Effector memory CD8-positive, alpha-beta T cell (primary cell): ENCODE data around the gene CHRND.

Experiments used
- ATAC-seq: fragments of 150-1000 bp; cut with Tn5 transposase; replicated peaks from 2 replicates; pipeline ENCODE4 v1.10.0; 2021; ENCODE audit warnings: mild to moderate bottlenecking, moderate library complexity
- DNase-seq, 3 experiments: peaks; one replicate each; pipeline ENCODE4 v3.0.0; 2021
- H3K27ac Mint-ChIP-seq, 2 donors: one replicate each; pipeline ENCODE4 v1.8.0; 2022; ENCODE audit warnings: mild to moderate bottlenecking in 2 of 2, mixed read lengths in 2 of 2, moderate library complexity in 2 of 2
- H3K27me3 Mint-ChIP-seq, 2 donors: one replicate each; pipeline ENCODE4 v1.8.0; 2022; ENCODE audit warnings: mixed read lengths in 2 of 2
- H3K36me3 Mint-ChIP-seq: one replicate; pipeline ENCODE4 v1.8.0; 2022; ENCODE audit warnings: mild to moderate bottlenecking, moderate library complexity, mixed read lengths; ENCODE audit not compliant: insufficient read depth
- H3K4me1 Mint-ChIP-seq, 2 donors: one replicate each; pipeline ENCODE4 v1.8.0; 2022; ENCODE audit warnings: low read depth in 2 of 2, mixed read lengths in 2 of 2
- H3K4me3 Mint-ChIP-seq, 2 donors: one replicate each; pipeline ENCODE4 v1.8.0; 2022; ENCODE audit warnings: mild to moderate bottlenecking in 2 of 2, mixed read lengths in 2 of 2, moderate library complexity in 2 of 2
- H3K9me3 Mint-ChIP-seq, 2 donors: one replicate each; pipeline ENCODE4 v1.8.0; 2022; ENCODE audit warnings: mixed read lengths in 2 of 2

The CHRND gene

GRCh38 chr2:232541195-232541960 lies 15.4 kb downstream of the CHRND start:
- peaks cover 7% of the 10 kb centered on the region for H3K36me3 Mint-ChIP-seq
- peaks cover 15 to 22% of the 10 kb centered on the region in 2 donors for H3K27me3 Mint-ChIP-seq
- no peak for DNase-seq
- H3K27ac Mint-ChIP-seq, result peak overlapping the region in 1 of 2 donors; percentile 60
- no peak overlapping the region for H3K4me3 Mint-ChIP-seq
- H3K4me1 Mint-ChIP-seq, result peaks cover 11 to 29% of the 10 kb centered on the region in 2 donors
- no peaks in the 10 kb centered on the region for H3K9me3 Mint-ChIP-seq
- ATAC-seq, result no peak

DNA sequence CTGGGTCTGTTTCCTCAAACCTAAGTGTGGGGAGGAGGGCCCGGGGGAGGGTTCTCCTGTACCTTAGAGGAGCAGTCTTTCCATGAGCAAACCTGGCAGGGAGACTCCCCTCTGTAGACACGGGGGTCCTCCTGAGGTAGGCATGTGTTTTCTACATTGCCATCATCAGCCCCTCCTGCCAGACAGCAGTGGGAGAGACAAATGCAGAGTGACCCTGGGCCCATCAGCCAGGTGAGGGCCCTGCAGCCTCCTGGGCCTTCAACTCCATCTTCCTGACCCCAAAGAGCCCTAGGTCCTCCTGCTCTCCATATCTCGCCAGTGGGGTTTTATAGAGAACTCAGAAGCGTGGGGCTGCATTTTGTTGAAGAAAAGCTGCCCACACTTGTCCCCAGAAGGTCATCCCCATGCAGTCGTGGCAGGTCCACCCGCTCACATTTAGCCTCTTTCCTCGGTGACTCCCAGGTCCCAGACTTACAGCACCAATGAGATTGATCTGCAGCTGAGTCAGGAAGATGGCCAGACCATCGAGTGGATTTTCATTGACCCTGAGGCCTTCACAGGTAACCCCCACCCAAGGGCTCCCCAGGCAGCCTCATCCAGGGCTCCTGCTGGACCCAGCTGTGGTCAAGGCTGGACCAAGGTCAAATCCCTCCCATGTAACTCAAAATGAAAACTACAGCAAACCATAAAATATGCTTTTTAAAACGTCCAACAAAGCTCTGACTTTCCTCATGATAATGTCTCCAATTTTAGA lies 16.2 kb downstream of the CHRND start:
- Mint-ChIP-seq H3K36me3 (peaks cover 11% of the 10 kb centered on the region), H3K4me1 (peaks cover 17 to 33% of the 10 kb centered on the region in 2 donors), H3K27ac (peak overlapping the region; percentile 60 to 82), H3K4me3 (no peak overlapping the region), H3K27me3 (peaks cover 8 to 15% of the 10 kb centered on the region in 2 donors), H3K9me3 (no peaks in the 10 kb centered on the region)
- DNase-seq (no peak), ATAC-seq (no peak)

DNA sequence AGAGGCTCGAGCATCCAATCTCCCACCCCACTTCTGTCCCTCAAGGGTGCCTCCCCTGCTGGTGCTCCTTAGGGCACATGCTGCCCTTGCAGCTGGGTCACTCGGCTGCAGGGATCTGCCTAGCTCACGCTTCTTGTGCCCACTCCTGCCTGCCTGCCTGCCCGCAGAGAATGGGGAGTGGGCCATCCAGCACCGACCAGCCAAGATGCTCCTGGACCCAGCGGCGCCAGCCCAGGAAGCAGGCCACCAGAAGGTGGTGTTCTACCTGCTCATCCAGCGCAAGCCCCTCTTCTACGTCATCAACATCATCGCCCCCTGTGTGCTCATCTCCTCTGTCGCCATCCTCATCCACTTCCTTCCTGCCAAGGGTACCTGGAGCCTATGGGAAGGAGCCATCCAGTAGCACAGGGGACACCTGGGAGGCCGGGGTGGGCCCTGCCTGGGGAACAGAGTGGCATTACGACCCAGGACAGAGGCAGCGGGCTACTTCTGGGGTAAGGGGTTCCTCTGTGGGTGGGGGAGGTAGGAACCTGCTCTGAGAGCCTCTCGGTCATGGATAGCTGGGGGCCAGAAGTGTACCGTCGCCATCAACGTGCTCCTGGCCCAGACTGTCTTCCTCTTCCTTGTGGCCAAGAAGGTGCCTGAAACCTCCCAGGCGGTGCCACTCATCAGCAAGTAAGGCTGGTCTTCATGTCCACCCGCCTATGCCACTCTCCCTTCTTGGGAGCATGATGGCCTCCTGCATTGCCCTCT lies 16.9 kb downstream of the CHRND start:
- H3K36me3 Mint-ChIP-seq, result peaks cover 11% of the 10 kb centered on the region
- peaks cover 22 to 37% of the 10 kb centered on the region in 2 donors for H3K4me1 Mint-ChIP-seq
- H3K27ac Mint-ChIP-seq, result peak overlapping the region; percentile 60 to 82

DNA sequence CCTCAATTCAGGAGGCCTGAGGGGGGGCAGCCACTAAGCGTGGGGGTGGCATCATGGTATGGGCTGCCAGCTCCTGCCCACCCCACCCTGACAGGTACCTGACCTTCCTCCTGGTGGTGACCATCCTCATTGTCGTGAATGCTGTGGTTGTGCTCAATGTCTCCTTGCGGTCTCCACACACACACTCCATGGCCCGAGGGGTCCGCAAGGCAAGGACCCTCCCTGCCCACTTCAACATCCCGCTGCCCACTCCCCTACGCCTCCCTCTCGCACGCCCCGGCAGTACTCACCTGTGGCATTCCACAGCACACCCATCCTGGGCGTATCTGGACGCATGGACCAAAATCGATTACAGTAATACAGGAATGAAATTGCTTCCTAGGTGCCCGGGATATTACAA lies 17.5 kb downstream of the CHRND start:
- Mint-ChIP-seq H3K27me3 (peaks cover 1 to 7% of the 10 kb centered on the region in 2 donors), H3K9me3 (no peaks in the 10 kb centered on the region), H3K4me1 (peaks cover 23 to 38% of the 10 kb centered on the region in 2 donors), H3K27ac (peak overlapping the region; percentile 5 to 82), H3K4me3 (no peak overlapping the region), H3K36me3 (peaks cover 11% of the 10 kb centered on the region)
- no peak for ATAC-seq
- DNase-seq, result no peak

More for the DNA sequence above, 16.9 kb downstream of the CHRND start:
- no peak for ATAC-seq
- H3K27me3 Mint-ChIP-seq, result peaks cover 7% of the 10 kb centered on the region in 2 donors
- H3K4me3 Mint-ChIP-seq, result no peak overlapping the region
- no peak for DNase-seq
- no peaks in the 10 kb centered on the region for H3K9me3 Mint-ChIP-seq

DNA sequence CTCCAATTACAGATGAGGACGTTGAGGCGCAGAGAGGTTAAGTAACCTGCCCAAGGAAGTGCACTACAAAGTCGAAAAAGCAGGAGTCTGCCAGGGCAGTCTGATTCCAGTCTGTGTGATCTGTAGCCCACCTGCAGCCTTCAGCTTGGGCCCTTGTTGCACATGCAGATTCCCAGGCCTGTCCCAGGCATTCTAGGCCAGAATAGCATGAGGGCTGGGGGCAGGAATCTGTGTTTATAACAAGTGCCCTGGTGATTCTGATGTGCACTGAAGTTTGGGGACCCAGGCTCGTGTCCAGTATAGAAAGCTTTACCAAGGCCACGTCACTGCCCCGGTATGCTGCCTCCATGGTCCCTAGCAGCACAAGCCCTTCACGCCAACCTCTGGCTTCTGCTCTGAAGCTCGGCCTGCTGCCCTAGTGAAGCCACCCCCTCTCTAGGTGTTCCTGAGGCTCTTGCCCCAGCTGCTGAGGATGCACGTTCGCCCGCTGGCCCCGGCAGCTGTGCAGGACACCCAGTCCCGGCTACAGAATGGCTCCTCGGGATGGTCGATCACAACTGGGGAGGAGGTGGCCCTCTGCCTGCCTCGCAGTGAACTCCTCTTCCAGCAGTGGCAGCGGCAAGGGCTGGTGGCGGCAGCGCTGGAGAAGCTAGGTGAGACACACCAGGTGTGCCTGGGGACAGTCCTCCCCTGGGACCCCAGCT lies 18.1 kb downstream of the CHRND start:
- Mint-ChIP-seq H3K9me3 (no peaks in the 10 kb centered on the region), H3K27me3 (peaks cover 0 to 1% of the 10 kb centered on the region in 2 donors), H3K36me3 (peaks cover 11% of the 10 kb centered on the region), H3K4me3 (no peak overlapping the region), H3K4me1 (peaks cover 29 to 40% of the 10 kb centered on the region in 2 donors), H3K27ac (peak overlapping the region in 1 of 2 donors; percentile 66)
- no peak for DNase-seq
- ATAC-seq, result no peak

DNA sequence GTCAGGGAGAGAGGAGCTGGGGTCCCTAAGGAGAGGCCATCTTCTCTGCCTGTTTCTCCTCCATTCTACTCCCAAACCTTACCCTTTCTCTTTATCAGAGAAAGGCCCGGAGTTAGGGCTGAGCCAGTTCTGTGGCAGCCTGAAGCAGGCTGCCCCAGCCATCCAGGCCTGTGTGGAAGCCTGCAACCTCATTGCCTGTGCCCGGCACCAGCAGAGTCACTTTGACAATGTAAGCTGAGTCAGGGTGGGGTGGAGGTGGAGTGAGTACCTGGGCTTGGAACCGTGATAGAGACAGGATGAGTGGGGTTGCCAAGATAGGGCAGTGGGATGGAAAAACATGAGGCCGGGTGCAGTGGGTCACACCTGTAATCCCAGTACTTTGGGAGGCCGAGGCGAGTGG lies 18.7 kb downstream of the CHRND start:
- ATAC-seq (no peak), DNase-seq (no peak)
- Mint-ChIP-seq H3K9me3 (no peaks in the 10 kb centered on the region), H3K27ac (peak overlapping the region in 1 of 2 donors; percentile 66), H3K36me3 (peaks cover 13% of the 10 kb centered on the region), H3K4me1 (peaks cover 35 to 43% of the 10 kb centered on the region in 2 donors), H3K4me3 (no peak overlapping the region), H3K27me3 (no peaks in the 10 kb centered on the region)

DNA sequence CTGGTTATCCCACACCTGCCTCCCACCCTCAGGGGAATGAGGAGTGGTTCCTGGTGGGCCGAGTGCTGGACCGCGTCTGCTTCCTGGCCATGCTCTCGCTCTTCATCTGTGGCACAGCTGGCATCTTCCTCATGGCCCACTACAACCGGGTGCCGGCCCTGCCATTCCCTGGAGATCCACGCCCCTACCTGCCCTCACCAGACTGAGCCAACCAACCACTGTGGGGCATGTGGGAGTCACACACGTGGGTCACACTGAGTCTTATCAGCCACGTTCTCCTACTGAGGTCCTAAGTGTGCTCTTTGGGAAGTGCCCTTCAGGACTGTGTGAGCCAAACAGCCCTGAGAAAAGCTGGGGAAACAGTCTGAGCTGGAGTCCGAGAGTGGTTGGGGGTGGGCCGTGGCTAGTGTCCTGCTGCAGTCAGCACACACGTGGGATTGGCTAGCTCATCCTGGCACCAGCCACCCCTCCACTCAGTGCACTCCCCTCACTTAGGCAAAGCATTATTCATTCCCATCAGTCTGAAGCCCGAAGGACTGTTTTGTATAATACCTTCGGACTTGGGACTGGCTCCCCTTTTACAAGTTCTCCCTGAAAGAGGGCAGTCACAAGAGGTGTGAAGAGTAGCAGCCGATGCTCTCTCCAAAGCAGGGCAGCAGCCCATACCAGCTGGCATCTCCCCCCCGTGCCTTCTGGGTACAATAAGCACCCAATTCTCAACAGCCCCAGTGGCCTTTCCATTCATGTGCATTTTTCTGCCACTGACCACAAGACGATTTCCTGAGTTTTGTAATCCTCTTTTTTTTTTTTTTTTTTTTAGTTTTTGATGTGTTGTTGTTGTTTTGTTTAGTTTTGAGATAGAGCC lies 19.8 kb downstream of the CHRND start:
- H3K36me3 Mint-ChIP-seq, result peaks cover 21% of the 10 kb centered on the region

GRCh38 chr2:232547991-232548390 lies 22.0 kb downstream of the CHRND start:
- Mint-ChIP-seq H3K4me3 (no peak overlapping the region), H3K36me3 (peaks cover 35% of the 10 kb centered on the region), H3K27ac (no peak overlapping the region), H3K9me3 (no peaks in the 10 kb centered on the region), H3K4me1 (peaks cover 45 to 56% of the 10 kb centered on the region in 2 donors), H3K27me3 (no peaks in the 10 kb centered on the region)
- DNase-seq (no peak), ATAC-seq (no peak)

More for the DNA sequence above, 19.8 kb downstream of the CHRND start:
- ATAC-seq, result no peak
- peak overlapping the region in 1 of 2 donors; percentile 12 for H3K27ac Mint-ChIP-seq
- no peaks in the 10 kb centered on the region for H3K27me3 Mint-ChIP-seq
- DNase-seq, result no peak
- no peaks in the 10 kb centered on the region for H3K9me3 Mint-ChIP-seq
- peaks cover 41 to 45% of the 10 kb centered on the region in 2 donors for H3K4me1 Mint-ChIP-seq
- H3K4me3 Mint-ChIP-seq, result no peak overlapping the region

DNA sequence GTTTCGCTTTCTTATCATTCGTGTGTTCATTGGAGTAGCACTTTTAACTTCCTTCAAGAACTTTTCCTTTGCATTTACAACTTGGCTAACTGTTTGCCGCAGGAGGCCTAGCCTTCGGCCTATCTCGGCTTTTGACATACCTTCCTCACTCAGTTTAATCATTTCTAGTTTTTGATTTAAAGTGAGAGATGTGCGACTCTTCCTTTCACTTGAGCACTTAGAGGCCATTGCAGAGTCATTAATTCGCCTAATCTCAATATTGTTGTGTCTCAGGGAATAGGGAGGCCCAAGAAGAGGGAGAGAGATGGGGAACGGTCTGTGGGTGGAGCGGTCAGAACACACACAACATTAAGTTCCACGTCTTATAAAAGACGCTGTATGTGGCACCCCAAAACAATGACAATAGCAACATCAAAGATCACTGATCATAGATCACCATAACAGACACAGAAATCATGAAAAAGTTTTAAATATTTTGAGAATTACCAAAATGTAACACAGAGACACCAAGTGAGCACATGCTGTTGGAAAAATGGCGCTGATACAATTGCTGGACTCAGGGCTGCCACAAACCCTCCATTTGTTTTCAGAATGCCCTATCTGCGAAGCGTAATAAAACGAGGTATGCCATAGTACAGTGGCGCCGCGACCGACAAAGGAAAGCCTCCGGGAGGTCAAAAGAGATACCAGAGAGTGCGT lies 23.8 kb downstream of the CHRND start:
- H3K4me3 Mint-ChIP-seq, result peak overlapping the region; percentile 97 to 99
- H3K27ac Mint-ChIP-seq, result peak overlapping the region; percentile 99
- peaks cover 53 to 67% of the 10 kb centered on the region in 2 donors for H3K4me1 Mint-ChIP-seq
- ATAC-seq, result no peak
- no peaks in the 10 kb centered on the region for H3K27me3 Mint-ChIP-seq
- H3K9me3 Mint-ChIP-seq, result no peaks in the 10 kb centered on the region
- H3K36me3 Mint-ChIP-seq, result peaks cover 35% of the 10 kb centered on the region
- DNase-seq, result no peak

- peaks cover 55 to 73% of the 10 kb centered on the region in 2 donors for H3K4me1 Mint-ChIP-seq
- H3K36me3 Mint-ChIP-seq, result peaks cover 37% of the 10 kb centered on the region
- peak within 1 kb of the TSS; percentile 97 to 99 for H3K4me3 Mint-ChIP-seq
These were observed 24.6 kb downstream of the CHRND start, which contains the start of the genes EIF4E2 and TIGD1 for GRCh38 chr2:232550354-232551249. Gene EIF4E2, plus strand, starts transcription at chr2:232550689. Its CDS starts 36 bp downstream, at chr2:232550725. Gene TIGD1, minus strand, starts transcription at chr2:232550557. Its CDS starts 675 bp downstream, at chr2:232549882.

DNA sequence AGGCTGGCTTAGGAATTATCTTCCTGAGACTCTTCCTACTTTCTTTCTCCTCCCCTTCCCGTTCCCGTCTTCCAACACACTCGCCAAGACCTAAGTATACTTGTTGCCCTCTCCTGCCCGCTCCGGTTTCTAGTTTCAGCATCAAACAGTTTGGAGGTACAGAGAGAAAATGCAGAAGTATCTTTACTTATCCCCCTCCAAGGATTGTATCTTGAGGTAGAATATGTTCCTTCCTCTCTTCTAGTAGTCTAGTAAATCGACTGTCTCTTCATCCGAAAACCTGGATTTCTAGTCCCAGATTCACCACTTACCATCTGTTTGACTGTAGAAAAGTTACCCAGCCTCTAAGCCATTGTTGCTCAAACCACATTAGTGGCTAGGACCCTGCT lies 25.3 kb downstream of the CHRND start:
- ATAC-seq (no peak), DNase-seq (no peak)
- no peaks in the 10 kb centered on the region for H3K9me3 Mint-ChIP-seq
- peaks cover 54 to 76% of the 10 kb centered on the region in 2 donors for H3K4me1 Mint-ChIP-seq
- H3K27ac Mint-ChIP-seq, result peak overlapping the region; percentile 99
- H3K36me3 Mint-ChIP-seq, result peaks cover 35% of the 10 kb centered on the region
- no peaks in the 10 kb centered on the region for H3K27me3 Mint-ChIP-seq
- H3K4me3 Mint-ChIP-seq, result peak overlapping the region; percentile 97 to 99

More at GRCh38 chr2:232550354-232551249, 24.6 kb downstream of the CHRND start, which contains the start of the genes EIF4E2 and TIGD1:
- ATAC-seq, result peak; percentile 86
- Mint-ChIP-seq H3K27me3 (no peaks in the 10 kb centered on the region), H3K9me3 (no peaks in the 10 kb centered on the region), H3K27ac (peak within 1 kb of the TSS; percentile 99)
- DNase-seq, result peak; percentile 82 to 85 (median 82)
